Rectal smooth muscle tissue (tissue), 1 donor: ENCODE results near the gene ACOXL.

Experiments
- H3K27ac ChIP-seq: one replicate; pipeline ENCODE4 v1.7.0; 2013; ENCODE audit warnings: low read depth, low read length, inconsistent platforms
- H3K27me3 ChIP-seq: one replicate; pipeline ENCODE4 v1.7.0; 2013; ENCODE audit warnings: low read length; ENCODE audit not compliant: control insufficient read depth, insufficient read depth
- H3K36me3 ChIP-seq: one replicate; pipeline ENCODE4 v1.7.0; 2013; ENCODE audit warnings: low read length; ENCODE audit not compliant: control insufficient read depth, insufficient read depth
- H3K4me1 ChIP-seq: one replicate; pipeline ENCODE4 v1.7.0; 2013; ENCODE audit warnings: low read length; ENCODE audit not compliant: control insufficient read depth, insufficient read depth
- H3K4me3 ChIP-seq: one replicate; pipeline ENCODE4 v1.7.0; 2013; ENCODE audit warnings: low read length
- H3K9ac ChIP-seq: one replicate; pipeline ENCODE4 v1.7.0; 2013; ENCODE audit warnings: low read length

ACOXL gene

GRCh38 chr2:110829413-110830146, 97.2 kb downstream of the ACOXL start:
- Histone ChIP-seq H3K27ac (no peak overlapping the region), H3K4me1 (no peaks in the 10 kb centered on the region), H3K4me3 (no peak overlapping the region), H3K27me3 (no peaks in the 10 kb centered on the region), H3K36me3 (no peaks in the 10 kb centered on the region), H3K9ac (no peak overlapping the region)

- Histone ChIP-seq H3K9ac (no peak overlapping the region), H3K4me1 (no peaks in the 10 kb centered on the region), H3K27ac (no peak overlapping the region), H3K27me3 (no peaks in the 10 kb centered on the region), H3K4me3 (no peak overlapping the region), H3K36me3 (no peaks in the 10 kb centered on the region)
Observed at GRCh38 chr2:110832740-110833139, 100.4 kb downstream of the ACOXL start.

GRCh38 chr2:110834134-110834827, 101.9 kb downstream of the ACOXL start:
- no peak overlapping the region for H3K27ac ChIP-seq
- no peaks in the 10 kb centered on the region for H3K36me3 ChIP-seq
- no peaks in the 10 kb centered on the region for H3K4me1 ChIP-seq
- no peak overlapping the region for H3K9ac ChIP-seq
- no peaks in the 10 kb centered on the region for H3K27me3 ChIP-seq
- no peak overlapping the region for H3K4me3 ChIP-seq

- Histone ChIP-seq H3K9ac (no peak overlapping the region), H3K27ac (no peak overlapping the region), H3K4me1 (no peaks in the 10 kb centered on the region), H3K27me3 (no peaks in the 10 kb centered on the region), H3K36me3 (no peaks in the 10 kb centered on the region), H3K4me3 (no peak overlapping the region)
Observed at GRCh38 chr2:110836671-110837070, 104.3 kb downstream of the ACOXL start.

- Histone ChIP-seq H3K27ac (no peak overlapping the region), H3K36me3 (no peaks in the 10 kb centered on the region), H3K4me3 (no peak overlapping the region), H3K4me1 (no peaks in the 10 kb centered on the region), H3K9ac (no peak overlapping the region), H3K27me3 (no peaks in the 10 kb centered on the region)
Observed at GRCh38 chr2:110837446-110838409, 105.4 kb downstream of the ACOXL start.

- Histone ChIP-seq H3K27ac (no peak overlapping the region), H3K4me3 (no peak overlapping the region), H3K9ac (no peak overlapping the region), H3K4me1 (no peaks in the 10 kb centered on the region), H3K27me3 (no peaks in the 10 kb centered on the region), H3K36me3 (no peaks in the 10 kb centered on the region)
Observed at GRCh38 chr2:110838657-110839384, 106.4 kb downstream of the ACOXL start.

GRCh38 chr2:110840508-110840907, 108.1 kb downstream of the ACOXL start:
- no peak overlapping the region for H3K9ac ChIP-seq
- no peak overlapping the region for H3K4me3 ChIP-seq
- no peaks in the 10 kb centered on the region for H3K27me3 ChIP-seq
- H3K4me1 ChIP-seq, result no peaks in the 10 kb centered on the region
- H3K27ac ChIP-seq, result no peak overlapping the region
- H3K36me3 ChIP-seq, result no peaks in the 10 kb centered on the region

GRCh38 chr2:110842048-110842447, 109.7 kb downstream of the ACOXL start:
- H3K27me3 ChIP-seq, result no peaks in the 10 kb centered on the region
- H3K27ac ChIP-seq, result no peak overlapping the region
- H3K4me1 ChIP-seq, result no peaks in the 10 kb centered on the region
- H3K36me3 ChIP-seq, result no peaks in the 10 kb centered on the region
- no peak overlapping the region for H3K4me3 ChIP-seq
- no peak overlapping the region for H3K9ac ChIP-seq

GRCh38 chr2:110843496-110843895, 111.1 kb downstream of the ACOXL start:
- no peaks in the 10 kb centered on the region for H3K27me3 ChIP-seq
- no peak overlapping the region for H3K27ac ChIP-seq
- no peaks in the 10 kb centered on the region for H3K36me3 ChIP-seq
- no peak overlapping the region for H3K4me3 ChIP-seq
- no peak overlapping the region for H3K9ac ChIP-seq
- no peaks in the 10 kb centered on the region for H3K4me1 ChIP-seq

GRCh38 chr2:110843959-110844510, 111.7 kb downstream of the ACOXL start:
- Histone ChIP-seq H3K4me3 (no peak overlapping the region), H3K9ac (no peak overlapping the region), H3K4me1 (no peaks in the 10 kb centered on the region), H3K27me3 (no peaks in the 10 kb centered on the region), H3K36me3 (no peaks in the 10 kb centered on the region), H3K27ac (no peak overlapping the region)

GRCh38 chr2:110847651-110848050, 115.3 kb downstream of the ACOXL start:
- H3K9ac ChIP-seq, result no peak overlapping the region
- H3K4me1 ChIP-seq, result no peaks in the 10 kb centered on the region
- H3K4me3 ChIP-seq, result no peak overlapping the region
- no peaks in the 10 kb centered on the region for H3K36me3 ChIP-seq
- H3K27ac ChIP-seq, result no peak overlapping the region
- H3K27me3 ChIP-seq, result no peaks in the 10 kb centered on the region
